Kidney capillary endothelial cell (primary cell): ENCODE results near the gene USP47.

Source experiments
- DNase-seq: peaks from one replicate; pipeline ENCODE4 v3.0.0-alpha.2; 2018; ENCODE audit warnings: low spot score

USP47 gene, protein sequence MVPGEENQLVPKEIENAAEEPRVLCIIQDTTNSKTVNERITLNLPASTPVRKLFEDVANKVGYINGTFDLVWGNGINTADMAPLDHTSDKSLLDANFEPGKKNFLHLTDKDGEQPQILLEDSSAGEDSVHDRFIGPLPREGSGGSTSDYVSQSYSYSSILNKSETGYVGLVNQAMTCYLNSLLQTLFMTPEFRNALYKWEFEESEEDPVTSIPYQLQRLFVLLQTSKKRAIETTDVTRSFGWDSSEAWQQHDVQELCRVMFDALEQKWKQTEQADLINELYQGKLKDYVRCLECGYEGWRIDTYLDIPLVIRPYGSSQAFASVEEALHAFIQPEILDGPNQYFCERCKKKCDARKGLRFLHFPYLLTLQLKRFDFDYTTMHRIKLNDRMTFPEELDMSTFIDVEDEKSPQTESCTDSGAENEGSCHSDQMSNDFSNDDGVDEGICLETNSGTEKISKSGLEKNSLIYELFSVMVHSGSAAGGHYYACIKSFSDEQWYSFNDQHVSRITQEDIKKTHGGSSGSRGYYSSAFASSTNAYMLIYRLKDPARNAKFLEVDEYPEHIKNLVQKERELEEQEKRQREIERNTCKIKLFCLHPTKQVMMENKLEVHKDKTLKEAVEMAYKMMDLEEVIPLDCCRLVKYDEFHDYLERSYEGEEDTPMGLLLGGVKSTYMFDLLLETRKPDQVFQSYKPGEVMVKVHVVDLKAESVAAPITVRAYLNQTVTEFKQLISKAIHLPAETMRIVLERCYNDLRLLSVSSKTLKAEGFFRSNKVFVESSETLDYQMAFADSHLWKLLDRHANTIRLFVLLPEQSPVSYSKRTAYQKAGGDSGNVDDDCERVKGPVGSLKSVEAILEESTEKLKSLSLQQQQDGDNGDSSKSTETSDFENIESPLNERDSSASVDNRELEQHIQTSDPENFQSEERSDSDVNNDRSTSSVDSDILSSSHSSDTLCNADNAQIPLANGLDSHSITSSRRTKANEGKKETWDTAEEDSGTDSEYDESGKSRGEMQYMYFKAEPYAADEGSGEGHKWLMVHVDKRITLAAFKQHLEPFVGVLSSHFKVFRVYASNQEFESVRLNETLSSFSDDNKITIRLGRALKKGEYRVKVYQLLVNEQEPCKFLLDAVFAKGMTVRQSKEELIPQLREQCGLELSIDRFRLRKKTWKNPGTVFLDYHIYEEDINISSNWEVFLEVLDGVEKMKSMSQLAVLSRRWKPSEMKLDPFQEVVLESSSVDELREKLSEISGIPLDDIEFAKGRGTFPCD (N-terminal part only)

DNA sequence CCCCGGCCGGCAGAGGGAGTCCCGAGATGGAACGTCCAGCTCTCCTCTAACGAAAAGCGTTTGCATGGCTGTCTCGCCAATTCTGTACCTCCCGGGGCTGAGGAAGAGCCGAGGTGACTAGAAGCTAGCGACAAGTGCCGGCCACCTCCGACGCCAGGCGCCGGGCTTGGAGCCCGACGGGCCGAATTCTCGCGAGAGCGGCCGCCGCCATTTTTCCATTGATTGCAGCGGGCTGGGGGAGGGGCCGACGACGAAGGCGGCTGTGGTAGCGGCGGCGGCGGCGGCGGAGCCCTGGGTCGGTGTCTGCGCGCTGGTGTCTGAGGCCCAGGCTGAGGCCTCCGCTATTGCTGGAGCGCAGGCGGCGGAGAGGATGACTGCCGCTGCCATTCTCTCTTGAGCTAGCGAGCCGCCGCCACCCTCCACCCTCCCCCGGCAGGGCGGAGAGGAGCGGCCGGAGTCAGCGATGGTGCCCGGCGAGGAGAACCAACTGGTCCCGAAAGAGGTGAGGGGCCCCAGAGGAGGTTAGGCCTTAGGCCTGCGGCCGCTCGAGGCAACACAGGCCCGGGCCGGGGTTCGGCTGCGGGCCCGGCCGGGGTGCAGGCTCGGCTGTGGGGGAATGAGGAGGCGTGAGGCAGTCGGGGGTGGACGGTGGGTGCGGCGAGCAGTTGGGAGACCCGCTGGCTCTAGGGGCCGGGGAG, at the start of gene USP47:
Gene USP47, plus strand, starts transcription at position 250 of the 698 bp plus-strand sequence. Its CDS starts 214 bp downstream, at position 464.
- peak; percentile 87 for DNase-seq

DNA sequence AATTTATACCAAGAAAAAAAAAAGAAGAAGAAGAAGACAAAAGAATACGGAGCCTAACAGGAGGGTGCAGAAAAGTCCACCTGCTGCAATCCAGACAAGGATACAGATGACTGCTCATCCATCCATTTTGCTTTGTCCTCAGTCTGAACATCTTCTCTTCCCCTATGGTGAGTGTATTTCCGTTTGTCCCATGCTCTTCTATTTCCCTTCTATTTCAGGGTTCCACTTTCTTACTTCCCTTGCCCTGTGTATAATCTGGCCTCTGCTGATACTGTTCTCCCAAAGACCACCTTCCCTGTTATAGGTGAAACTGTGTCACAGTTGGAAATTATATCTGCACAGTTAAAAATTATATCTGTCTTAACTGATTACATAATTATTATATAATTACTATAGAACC, 48.7 kb upstream of the USP47 start:
- no peak for DNase-seq

DNA sequence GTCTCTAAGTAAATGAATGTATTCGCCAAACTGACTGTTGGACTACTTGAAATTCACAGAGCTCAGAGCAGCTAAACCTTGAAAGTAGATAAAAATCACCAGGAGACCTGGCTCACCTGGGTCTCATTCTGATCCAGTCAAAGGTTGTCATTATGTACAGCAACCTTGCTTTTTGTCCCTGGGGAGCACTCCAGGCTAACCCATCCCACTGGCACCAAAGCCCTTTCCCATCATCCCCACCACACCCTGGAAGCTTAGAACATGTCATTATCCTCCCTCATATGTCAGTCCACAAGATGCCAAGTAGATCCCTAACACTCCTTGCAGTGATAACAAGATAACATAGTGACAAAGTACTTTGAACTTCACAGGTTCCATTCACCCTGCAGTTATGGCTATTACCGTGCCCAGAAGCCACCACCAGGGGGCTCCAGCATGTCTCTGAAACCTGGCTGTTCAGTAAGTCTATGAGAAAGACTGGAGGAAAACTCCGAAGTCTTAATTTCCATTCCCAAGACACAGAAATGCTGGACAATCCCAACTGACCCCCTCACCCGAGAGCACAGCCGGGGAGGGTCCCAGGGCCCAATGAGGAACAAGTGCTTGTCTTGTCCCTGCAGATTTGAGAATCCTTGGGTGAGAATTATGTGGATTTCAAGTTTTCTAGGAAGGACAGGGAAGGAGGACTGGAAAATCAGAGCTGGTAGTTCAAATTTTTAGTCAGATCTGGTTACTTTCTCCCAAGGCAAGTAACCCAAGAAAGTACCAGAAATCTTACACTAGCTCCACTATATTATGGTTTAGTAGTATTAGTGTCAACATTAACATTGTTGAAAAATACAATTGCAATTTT, 43.0 kb upstream of the USP47 start:
- peak; percentile 63 for DNase-seq

DNA sequence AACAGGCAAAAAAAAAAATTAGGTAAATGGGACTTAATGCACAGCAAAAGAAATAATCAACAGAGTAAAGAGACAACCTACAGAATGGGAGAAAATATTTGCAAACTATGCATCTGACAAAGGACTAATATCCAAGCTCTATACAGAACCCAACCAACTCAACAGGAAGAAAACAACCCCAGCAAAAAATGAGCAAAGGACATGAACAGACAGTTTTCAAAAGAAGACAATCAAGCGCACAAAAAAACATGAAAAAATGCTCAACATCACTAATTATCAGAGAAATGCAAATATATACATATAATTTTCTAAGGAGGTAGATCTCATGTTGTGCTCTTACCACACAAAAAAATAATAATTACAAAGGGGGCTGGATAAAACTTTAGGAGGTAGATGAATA, 36.5 kb upstream of the USP47 start:
- no peak for DNase-seq

DNA sequence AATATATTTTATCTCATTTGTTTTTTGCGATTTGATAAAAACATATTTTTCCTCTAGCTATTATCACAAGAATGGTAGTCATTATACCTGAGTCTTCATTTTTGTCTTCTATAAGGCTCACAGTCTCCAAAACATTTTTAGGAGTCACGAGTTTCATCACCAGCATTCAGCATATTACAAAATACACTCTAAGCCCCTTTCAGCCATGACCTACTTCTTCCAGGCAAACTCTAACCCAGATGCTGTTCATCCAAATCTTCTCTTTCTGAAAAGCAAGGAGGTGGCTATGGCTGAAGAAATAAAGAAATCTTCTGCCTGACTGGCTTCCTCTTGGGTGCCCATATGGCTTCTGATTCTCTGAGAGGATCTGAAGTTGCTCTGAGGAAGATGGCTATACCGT, 35.7 kb upstream of the USP47 start:
- no peak for DNase-seq

DNA sequence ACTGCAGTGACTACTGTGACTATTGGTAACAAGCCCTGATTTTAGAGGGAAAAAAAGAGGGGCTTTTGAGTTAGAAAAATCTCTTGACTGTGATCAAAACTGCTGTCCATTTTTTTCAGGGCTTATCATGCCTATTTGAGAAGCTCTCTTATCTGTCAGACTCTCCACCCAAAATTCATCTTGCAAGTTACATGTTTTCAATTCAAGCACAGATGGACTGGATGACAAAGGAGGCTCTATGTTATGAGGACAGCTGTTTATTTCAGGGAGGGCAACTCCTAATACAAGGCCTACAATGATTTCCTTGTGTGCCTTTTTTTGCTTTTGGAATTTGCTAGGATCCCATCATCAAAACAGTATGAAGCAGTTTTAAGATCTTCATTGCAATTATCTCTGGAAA, 35.2 kb upstream of the USP47 start:
- no peak for DNase-seq

DNA sequence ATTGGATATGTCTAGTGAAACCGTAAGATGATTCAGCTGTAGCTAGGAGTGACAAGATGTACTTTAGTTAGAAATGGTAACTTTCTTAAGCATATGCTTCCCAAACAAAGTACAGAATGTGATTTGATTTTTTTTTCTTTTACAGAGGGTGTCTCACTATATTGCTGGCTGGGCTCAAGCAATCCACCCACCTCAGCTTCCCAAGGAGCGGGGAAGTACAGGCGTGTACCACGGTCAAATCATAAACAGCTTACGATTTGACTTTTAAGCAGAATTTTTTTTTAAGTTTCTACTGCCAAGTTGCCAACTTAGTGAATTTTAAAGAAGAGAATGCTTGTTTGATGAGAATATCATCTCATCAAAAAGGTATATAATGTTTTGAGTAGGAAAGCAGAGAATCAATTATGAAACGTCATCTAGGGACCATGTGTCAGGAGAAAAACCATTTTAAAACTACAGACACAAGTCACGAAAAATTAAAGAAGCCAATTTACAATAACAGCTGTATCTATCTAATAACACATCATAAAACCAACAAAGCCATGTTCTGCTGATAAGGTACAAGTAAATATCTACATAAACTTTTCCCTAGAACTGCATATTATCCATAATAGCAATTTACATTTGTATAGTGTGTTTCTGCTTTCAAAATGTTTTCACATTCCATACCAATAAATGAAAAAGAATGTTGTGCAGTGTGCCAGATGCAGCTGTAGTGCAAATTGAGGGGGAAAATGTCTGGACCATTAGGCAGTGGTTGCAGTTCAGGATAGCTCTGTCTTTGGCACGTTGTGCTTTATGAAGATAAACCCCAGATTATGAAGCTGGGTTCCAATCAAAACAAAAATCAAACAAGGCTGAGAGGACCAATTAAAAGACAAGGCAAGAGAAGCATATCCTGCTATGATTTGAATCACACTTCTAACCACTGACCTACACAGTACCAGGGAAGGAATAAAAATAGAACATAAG, 33.7 kb upstream of the USP47 start:
- no peak for DNase-seq

DNA sequence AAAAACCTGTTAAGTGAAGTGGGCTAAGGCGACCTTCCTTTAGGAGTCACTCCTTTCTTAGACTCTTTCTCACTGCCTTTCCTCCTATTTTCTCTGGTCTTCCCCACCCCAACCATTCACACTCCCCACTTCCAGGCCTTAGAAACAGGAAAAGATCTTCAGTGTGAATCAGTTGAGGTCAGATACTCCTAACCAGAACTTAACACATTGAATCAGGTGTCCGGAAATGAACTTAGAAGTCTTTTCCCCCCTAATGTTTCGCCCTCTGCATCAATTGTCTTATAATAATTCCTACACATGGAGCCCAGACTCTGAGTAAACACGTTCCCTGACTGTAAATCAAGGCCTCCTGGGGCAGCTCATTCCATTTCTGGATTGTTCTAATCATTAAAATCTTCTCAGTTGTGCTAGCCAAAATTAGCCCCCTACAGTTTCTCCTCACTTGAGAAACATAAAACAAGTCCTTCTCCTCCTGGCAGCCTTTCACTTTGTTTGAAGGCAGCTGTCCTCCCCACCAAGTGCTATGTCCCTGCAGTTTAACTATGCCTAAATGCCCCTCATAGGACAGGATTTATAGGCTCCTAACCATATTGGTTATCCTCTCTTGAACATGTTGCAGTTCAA, 32.7 kb upstream of the USP47 start:
- no peak for DNase-seq

DNA sequence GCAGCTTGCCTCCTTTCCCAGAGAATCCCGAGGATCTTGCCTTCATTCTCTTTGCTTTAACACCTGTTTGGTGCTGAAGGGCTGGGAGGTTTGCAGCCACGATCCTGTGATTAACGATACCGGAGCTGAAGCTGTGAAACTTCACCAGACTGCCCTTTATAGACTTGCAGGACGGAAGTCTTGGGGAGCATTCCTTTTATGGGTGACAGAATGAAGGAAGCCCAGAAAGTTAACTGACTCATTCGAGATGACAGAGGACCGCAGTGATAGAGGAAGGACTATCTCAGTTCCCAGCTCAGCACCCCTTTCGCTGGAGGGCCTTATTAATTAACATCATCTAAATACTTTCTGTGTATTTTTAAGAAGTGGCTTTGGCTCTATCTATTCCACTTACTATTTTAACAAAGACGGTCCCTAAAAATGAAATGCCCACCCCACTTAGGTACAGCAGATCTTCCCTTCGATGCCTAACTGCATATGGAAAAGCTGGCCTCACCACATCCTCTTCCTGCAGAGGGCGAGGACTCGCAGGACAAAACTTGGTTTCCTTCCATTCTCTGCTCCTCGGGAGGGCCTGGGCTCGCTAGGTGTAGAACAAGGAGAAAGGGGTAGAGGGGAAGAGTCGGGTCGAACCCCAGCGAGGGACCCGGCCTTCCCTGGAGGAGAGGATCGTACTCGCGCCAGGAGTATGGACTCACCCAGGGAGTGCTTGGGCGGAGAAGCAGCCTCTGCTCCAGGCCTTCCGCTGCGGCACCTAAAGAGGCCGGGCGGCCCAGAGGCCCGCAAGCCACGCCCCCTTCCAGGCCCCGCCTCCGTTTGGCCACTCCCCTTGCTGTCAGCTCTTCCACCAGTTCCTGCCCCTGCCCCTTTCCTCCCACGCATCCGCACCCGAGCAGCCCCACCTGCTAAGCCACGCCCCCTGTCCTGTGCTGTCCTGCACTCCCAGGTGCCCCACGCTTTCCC, 30.7 kb upstream of the USP47 start:
- no peak for DNase-seq

GRCh38 chr11:11813288-11813962, 28.3 kb upstream of the USP47 start:
- DNase-seq = no peak

DNA sequence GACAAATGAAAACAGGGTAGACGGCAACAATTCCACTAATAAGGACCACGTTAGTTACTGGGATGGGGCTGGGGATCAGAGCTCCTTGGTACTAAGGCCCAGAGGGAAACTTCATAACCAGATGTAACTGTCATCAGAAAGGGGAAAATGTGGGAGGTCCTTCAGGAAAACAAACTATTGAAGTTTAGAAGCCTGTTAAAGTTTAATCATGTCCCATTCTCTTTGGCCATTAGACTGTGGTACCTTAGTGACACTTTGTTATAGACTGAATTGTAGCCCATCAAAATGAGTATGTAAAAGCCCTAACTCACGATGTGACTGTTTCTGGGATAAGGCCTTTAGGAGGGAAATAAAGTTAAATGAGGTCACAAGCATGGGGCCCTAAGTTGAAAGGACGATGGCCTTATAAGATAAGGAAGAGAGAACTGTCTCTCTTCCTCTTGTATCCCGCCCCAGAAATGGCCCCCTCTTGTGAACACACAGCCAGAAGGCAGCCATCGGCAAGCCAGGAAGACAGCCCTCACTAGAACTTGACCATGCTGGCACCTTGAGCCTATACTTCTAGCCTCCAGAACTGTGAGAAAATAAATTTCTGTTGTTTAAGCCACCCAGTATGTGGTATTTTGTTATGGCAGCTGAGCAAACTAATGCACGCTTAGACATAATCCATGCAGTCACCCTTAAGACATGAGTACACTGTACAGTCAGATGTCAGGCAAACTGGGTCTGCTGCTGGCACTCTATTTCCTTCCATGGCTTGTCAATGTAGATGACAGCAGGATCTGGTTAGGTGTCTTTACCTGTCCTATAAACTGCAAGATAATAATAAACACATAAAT, 26.9 kb upstream of the USP47 start:
- no peak for DNase-seq

GRCh38 chr11:11816511-11817314, 25.1 kb upstream of the USP47 start:
- no peak for DNase-seq

DNA sequence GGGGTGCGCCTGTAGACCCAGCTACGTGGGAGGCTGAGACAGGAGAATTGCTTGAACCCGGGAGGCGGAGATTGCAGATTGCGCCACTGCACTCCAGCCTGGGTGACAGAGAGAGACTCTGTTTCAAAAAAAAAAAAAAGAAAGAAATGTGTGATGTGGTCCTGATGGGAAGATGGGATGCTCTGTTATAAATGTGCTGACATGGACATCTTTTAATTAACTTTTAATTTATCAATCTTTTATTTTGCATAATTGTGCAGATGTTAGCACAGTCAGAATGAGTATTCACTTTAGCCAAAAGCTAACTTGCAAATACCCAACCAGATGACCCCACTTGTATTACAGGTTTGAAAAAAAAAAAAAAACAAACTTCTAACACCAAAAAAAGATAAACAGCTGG, 23.8 kb upstream of the USP47 start:
- no peak for DNase-seq

DNA sequence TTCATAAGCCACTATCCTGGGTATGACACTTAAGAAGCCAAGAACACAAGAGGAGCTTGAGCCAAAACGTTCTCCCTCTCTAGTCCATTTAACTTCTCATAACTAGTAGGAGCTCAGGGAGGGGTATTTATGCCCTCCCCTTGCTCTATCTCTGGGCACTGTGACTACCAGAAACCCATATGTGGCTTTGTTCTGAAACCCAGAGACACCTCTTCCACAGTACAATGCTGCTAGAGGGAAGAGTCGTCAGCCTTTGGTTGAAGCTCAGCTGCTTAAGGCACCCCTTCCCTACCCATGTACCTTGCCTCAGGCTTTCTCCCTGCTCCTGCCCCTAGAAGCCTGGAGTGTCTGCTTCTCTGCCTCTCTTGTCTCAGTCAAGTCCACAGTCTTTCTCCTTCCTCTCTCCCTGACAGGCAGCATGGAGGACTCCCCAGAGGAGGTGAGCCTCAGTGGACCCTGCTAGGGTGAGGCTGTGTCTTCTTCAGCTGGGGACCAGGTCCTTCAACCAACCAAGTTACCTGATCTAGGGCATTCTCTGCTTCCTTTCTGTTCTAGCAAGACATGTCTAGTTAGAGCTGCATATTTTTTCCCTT, 23.1 kb upstream of the USP47 start:
- DNase-seq = no peak

DNA sequence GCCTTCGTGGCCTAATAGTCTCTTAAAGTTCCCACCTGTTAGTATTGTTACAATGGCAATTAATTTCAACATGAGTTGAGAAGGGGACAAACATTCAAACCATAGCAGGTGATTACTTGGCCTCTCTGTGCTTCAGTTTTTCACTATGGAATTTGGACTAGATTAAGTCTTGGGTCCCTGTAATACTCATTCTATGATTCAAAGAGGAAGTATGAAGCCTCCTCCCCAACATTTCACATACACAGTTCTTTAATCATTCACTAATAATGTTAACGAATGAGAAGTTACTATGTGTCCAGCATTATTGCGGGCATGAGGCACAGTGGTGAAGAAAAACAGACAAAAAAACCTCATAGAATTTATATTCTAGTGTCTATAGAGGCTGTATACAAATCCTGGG, 19.9 kb upstream of the USP47 start:
- DNase-seq = no peak
